ENCODE data around the gene CEP70.
"Not testable (repeated sequence)": the region's sequence is repeated elsewhere in the genome, so short reads cannot be mapped to it uniquely, and the experiment has no call there.

The CEP70 gene

DNA sequence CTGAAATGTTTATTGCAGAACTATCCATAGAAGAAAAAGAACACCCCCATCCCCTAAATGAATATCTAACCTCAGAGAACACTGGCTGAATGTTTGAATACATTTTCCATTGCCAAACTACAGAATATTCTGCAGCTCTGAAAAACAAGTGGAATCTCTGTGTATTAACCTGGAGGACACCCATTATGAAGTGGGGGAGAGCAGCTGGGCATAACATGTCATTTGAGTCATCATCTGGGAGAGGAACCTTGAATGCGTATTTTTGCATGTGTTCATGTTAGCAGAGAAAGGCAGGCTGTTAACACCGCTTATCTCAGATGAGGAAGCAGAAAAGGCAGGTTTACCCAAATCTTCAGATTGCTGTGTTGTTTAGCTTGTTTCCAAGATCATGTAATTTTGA is 128.1 kb downstream of the CEP70 start:
- DNase-seq: no peak

DNA sequence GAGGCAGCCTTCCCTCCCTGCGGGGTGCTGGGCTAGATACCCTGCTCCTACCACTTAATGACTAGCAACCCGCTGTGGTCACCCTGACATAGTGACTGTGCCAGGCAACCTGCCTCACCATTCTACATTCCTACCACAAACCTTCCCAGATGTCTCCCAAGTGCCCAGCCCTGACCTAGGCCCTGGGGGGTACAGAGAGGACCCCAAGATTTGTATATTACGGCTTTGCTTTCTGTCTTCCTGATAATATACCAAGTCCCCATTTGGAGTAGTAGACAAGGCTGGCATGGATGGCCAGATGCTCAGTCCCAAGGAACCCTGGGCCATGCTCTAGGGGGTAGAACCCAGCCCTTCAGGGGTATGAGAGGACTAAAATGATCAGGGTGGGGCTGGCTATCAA is 128.6 kb downstream of the CEP70 start:
- DNase-seq: no peak

DNA sequence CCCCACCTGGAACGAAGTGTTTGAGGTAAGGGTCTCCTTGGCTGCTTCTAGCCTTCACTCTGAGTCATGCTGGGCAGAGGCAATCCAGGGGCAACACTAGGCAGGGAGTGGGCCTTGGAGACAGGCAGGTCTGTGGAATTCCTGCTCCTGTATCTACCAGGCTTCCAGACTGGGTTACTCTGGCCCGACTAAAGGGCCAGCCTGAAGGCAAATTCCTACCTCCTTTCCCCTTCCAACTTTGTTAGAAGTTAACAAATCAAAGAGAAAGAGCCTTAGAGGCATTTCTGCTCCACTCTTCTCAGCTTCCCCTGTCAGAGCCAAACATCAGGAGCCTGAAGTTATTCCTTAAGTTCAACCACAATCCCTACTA is 129.6 kb downstream of the CEP70 start:
- DNase-seq: no peak

DNA sequence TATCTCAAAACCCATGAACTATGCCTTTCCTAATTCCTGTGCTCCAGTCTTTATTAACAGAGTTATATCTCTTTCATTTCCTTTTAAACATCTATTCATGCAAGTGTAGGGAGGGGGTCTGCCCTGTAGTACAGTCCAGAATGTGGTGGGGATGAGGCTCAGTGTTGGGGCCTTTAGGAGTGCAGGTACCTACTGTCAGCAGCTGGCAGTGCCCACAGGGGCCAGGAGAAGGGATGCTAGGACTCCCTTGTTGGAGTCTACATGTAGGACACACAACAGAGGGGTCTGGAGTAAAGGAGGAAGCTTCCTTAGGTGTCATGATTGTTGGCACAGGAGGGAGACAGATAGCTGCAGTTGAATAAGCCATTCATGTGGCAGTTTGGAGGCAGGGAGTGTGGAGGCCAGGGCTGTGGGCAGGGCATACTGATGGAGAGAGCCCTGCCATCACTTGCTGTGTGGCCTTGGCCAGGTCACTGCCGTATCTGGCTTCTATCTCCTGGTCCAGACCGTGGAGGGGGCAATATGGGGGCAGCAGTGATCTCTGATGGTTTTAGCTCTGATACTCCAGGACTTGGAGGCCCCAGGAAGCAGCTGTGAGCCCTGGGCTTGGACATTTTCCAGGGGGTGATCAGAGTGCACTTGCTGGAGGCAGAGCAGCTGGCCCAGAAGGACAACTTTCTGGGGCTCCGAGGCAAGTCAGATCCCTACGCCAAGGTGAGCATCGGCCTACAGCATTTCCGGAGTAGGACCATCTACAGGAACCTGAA is 130.2 kb downstream of the CEP70 start:
- no peak for DNase-seq

DNA sequence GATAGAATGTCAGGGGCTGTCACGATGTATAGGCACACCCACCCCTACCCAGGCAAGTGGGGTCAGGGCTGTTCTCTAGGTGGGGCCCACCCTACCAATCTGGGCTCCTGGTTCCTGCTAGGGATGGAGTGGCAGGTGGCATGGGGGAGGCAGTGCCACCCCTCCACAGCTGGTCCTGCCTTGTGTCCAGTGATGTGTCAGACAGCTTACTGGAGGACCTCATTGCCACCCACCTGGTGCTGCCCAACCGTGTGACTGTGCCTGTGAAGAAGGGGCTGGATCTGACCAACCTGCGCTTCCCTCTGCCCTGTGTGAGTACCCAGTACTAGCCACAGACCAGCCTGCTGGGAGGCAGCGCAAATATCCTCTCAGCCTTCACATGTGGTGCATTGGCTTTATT is 132.2 kb downstream of the CEP70 start:
- DNase-seq: no peak

DNA sequence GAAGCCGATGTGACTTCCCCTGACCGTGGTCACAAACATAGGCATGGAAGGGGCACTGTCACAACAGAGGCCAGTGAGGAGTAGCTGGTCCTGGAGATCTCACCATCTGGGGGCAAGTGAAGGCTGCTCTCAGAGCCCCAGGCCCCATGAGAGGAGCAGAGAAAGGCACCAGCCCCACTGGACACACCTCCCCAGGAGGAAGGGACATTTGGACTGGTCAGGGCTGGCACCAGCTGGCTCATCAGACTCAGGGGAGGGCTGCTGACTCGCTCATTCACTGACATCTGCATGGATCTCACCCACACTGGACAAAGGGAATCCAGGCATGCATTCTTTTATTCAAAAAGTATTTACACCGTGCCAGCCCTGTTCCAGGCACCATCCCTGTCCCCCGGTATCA is 132.8 kb downstream of the CEP70 start:
- no peak for DNase-seq

DNA sequence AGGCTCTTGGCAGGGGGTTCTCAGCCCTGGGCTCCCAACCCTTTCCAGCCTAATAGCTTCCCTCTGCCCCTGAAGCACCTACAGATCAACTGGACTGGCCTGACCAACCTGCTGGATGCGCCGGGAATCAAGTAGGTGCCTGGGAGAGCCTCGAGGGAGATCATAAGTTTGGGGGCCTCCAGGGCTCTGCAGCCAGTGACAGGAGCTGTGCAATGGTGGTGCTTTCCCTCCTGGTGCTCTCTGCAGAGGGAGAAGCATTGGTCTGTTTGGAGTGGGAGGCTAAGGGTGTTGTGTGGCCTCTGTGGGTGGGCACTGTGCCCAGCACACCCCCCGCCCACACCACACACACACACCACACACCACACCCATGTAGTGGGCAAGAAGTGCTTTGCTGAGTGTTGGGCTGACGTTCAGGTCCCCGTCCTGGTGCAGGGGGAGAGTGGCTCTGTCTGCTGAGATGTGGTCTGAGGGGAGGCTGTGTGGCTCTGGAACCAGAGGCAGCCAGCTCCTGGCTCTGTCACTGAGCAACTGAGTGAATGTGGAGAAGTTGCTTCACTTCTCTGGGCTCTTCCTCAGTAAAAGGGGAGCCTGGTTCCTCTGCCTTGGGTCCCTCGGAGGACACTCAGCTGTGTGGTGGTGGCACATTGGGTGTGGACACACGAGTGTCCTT is 133.4 kb downstream of the CEP70 start:
- DNase-seq: no peak

DNA sequence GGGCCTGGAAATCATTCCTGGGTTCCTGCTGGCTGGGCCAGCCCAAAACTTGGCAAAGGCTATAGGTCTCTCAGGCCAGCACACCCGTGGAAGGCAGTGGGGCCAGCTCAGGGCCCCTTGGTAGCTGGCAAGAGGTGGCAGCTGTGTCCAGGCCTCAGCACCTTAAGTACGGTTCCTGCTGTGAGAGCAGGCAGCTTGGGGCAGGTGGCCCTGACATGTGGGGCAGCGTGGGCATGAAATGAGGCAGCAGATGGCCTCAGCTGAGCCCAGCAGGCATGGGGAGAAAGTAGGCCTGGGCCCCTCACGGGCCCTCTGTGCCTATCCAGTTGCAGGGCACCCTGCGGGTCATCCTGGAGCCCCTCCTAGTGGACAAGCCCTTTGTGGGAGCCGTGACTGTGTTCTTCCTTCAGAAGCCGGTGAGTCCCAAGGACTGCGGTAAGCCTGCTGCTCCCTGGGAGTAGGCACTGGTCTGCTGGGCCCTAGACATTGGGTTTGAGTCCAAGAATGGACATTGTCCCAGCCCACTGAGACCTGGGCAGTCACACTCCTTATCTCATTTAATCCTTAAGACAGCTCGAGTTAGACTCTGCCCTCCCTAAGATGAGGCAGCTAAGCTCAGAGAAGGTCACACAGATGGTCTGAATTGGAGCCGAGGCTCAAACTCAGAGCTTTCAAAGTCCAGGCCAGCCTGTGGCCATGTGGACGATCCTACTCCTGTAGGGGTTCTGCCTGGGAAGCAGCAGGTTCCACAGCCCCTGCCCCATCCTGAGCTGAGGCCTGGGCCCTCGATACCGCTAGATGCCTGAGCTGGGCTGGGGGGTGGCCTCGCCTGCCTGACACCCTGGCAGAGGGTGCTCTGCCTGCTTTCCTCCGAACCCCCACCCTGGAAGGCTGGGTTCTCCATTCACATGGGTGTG is 134.2 kb downstream of the CEP70 start:
- DNase-seq: no peak

DNA sequence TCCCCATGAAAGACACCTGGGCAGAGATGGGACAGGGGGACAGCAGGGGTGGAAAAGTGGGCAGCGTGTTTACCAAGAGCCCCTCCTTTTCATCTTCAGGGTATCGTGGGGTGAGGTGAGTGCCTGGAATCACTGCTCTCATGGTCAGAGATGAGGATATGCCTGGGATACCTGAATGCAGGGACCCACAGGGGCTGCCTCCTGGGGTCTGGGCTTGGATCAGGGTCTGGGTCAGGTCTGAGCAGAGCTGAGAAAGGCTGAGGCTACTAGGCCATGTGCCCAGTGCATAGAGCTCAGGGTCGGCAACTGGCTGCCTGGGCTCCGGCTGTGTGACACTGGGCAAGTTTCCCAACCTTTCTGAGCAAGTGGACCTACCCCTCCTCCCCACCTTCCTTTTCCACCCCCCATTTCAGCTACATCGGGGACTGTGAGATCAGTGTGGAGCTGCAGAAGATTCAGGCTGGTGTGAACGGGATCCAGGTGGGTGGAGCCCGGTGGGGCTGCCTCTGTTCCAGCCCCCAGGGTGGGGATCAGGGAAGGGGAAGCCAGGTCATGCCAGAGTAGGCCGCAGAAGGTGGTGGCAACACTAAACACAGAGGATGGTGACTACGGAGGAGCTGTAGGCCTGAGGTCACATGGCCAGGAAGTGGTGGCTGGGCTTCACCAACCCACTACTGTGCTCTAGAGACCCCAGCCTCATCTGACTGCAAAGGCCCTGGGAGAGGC is 135.1 kb downstream of the CEP70 start:
- no peak for DNase-seq

DNA sequence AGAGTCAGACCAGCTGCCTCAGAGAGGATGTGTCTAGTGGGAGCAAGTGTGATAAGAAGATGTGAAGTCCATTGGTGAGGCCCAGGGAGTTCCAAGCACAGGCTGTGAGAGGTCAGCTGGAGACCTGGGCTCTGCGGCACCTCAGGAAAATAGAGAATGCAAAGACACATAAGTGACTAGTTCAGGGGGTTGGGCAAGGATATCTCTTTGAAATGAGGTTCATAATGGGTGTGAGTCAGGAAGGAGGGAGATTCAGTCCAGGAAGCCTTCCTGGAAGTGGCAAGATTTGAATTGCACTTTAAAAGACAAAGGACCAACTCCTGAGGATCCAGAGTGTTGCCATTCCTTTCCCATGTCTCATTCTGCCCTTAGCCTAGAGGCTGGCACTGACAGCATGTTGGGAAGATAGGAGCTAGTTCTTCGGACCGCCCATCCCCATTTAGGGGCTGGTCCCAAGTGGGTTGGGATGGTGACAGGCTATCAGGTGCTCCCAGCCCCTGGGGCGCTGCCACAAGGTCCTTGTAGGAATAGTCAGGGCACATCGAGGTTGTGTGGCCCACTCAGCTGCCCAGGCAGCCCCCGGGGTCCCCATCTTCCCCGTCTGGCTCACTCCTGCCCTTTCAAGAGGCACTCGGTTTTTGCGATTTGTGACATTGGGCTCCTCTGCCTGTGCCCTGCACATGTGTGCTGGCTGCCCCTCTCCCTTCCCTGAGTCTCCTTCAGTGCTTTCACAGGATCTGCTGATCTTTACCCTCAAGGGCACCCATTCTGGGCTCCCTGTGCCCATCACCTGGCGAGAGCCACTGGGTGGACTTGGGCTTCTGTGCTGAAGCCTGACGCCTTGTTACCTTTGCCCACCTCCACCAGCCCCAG is 136.0 kb downstream of the CEP70 start:
- DNase-seq: no peak

DNA sequence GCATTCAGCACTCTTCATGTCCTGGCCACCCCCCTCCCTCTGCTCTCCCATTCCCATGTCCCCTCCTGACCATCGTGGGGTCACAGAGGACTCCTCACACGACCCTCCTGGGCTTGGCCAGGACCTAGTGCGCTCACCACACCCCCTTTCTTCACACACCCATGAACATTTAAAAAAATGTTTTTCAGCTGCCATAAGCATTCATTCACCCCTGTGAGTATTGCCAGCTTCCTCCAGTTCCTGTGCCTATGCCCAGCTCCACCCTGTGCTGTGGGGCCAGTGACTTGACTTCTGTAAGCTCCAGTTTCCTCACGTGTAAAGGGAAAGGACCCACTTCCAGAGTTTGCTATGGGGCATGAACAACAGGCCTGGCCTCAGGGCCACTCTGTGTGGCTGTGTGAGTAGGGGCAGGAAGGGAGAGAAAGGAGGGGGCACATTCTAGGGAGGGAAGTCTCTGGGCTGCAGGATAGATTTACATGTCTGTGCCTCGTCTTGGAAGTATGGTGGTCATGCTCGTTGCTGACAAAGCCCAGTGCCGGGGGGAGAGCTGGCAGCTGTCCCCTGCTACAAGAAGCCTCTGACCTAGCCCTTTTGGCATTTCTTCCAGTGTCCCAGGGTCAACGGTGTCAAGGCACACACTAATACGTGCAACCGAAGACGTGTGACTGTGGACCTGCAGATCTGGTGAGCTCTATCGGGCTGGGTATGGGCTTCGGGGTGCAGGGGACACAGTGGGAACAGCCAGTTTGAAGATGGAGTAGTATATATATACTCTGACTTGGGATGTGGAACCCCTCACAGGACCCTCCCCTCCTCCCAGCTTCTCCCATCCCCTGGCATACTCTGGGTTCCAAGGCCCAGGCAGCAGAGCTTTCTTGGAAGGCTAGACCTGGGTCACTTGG is 136.8 kb downstream of the CEP70 start:
- no peak for DNase-seq

DNA sequence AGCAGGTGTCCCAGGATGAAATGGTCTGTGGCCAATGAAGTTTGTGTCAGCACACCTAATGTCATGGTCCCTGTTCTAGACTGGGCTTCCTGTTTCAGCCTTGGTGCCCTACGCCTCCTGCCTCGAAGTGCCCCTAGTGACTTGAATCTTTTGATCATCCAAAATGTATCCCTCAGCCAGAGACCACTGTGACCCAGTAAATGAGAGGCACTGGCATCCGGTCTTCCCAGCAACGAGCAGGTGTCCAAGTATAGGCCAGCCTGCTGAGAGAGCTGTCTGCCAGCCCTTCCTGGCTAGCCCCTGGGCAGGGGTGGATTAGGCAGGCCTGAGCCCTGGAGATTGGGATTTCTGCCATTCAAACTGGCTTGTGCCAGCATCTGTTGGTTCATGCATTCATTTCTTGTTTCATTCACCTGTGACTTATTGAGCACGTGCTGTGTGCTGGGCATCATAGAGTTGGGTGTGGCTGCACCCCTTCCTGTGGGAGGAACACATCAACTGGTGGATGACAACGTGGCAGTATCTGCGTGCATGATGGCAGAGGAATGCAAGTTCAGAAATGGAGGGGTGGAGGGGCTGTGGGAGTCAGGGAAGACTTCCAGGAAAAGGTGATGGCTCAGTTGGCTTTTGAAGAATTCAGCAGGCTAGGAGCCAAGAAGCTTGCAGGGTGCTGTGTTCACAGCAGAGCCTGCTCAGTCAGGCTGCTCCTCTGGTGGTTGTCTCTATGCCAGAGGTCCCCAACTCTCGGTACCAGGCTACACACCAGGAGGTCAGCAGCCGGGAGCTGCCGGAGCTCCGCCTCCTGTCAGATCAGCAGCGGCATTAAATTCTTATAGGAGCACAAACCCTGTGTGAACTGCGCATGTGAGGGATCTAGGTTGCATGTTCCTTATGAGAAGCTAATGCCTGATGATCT is 138.0 kb downstream of the CEP70 start:
- no peak for DNase-seq

DNA sequence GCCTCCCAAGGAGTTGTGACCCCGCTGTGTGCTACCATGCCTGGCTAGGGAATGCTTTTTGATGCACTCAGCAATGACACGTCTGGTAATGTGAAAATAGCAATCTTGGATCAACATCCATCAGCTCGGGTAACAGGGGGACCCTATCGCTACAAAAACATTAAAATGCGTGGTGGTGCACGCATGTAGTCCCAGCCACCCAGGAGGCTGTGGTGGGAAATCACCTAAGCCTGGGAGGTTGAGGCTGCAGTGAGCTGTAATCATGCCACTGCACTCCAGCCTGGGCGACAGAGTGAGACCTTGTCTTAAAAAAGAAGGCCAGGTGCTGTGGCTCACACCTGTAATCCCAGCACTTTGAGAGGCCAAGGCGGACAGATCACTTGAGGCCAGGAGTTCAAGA is 140.1 kb downstream of the CEP70 start:
- not testable (repeated sequence) for DNase-seq

DNA sequence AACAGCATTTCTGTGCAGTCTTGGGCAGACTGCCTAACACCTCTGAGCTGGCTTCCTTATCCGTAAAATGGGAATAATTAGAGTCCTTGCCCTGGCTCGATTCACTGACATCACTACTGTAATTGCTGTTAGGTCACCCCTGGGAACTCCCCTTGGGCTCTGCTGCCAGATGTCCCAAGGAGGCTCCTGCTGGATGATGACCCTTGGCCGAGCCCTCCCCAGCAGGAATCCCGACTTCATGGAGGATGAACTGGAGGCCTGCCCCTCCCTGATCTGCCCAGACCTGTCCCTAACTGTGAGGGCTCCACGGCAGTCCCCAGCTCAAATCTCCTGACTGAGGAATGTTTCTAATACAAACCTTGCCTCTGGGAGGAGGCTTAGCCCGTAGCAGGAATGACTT is 141.6 kb downstream of the CEP70 start:
- no peak for DNase-seq

DNA sequence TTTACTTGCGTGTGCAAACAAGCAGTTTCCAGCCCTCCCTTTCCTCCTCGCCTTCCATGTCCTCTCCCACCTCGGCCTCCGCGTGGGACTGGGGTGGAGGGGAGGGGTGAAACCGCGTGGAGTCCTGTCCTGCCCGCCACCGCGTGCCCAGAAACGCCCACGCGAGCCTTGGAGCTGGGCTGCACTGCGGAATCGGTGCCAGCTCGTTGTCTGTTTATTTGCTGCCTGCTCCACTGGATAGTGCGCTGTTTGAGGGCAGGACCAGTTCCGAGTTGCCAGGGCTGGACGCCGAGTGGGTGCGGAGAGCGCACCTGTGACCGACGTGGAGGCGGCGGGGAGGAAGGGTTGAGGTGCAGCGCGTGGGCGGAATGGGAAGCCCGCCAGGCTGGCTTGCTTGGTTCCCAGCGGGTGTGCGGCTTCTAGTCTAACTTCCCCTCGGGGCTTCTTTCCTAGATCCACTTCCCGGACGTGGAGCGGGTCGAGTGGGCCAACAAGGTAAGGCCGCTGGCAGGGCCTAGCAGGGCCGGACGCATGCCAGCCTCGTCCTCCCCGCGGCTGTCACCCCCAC is 142.4 kb downstream of the CEP70 start:
- DNase-seq: no peak

DNA sequence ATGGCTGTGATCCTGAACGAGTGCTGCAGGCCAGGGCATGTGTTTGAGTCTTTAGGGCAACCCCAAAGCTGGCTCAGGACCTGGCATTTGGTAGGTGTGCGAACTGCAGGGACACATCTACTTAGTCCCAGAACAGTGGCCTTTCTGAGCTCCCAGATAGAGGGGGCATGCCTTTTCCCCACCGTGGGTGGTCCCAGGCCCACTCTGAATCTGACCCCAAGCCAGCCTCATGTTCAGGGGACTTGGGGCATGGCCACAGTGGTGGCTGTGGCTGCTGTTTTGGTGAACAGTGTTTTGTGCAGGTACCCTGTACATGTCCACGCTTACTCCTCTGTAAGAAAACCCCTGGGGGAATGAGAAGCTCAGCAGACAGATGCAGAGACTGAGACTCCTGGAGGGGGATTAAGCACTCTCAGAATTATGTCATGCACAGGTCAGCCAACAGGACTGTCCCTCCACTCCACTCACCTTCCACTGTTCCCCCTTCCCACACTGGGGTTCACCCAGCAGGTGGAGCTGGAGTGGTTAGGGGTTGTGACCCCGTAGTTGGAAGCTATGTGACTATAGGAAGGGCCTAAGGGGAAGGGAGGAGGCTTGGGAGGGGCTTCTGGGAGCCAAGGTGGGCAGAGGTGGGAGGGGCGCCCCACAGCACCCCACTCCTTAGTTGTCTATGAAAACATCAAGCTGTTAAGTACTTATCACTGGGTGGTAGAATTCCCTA is 143.2 kb downstream of the CEP70 start:
- DNase-seq: no peak

DNA sequence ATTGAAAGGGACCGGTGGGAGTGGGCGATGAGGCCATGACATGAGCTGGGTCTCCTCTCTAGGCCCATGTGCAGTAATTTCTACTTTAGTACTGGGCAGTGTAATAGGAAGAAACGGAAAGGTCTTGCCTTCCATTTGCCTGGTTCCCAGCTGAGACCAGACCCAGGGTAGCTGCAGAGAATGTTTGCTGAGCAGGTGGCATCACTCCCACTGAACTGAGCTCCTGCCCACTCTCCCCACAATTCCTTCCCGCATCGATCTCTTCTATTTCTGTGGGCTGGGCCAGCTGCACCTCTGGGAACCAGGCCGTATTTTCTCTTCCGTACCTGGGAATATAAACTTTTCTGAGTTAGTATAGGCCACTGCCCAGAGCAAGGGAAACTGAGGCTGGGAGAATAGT is 143.9 kb downstream of the CEP70 start:
- DNase-seq: no peak

DNA sequence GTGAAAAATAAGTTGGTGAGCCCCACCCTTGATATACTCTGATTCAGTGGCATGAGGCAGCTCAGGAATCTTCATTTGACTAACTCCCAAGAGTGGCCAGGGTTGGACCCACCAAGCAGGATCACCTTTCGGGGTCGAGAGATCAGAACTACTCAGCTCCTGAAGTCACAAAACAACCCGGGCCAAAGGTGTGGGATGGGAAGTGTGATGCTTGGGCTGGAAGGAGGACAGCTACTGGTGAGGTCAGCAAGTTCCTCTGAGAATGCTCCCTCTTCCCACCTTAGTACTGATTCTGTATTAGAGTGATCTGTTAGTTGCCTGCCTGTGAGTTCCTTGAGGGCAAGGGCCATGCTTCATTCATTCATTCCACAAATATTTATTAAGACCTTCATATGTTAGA is 144.6 kb downstream of the CEP70 start:
- no peak for DNase-seq

DNA sequence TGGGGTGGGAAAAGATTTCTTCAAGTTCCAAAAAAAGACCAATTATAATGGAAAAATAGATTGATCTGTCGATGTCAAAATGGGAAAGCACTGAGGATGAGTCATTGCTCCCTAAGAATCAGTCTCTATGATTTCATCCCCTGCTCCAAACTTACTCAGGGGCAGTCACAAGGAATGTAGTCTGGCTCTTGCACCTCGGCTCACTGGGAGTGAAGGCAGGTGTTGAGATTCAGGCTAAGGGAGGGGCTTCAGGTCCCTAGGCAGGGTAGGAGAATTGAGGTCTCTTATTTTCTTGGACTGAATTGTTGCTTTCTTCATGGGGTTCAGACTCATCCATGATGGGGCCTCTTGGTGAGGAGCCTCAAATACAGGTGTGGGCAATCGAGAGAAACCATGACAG is 145.4 kb downstream of the CEP70 start:
- no peak for DNase-seq
